Stimulated activated CD8-positive, alpha-beta memory T cell treated with anti-CD3 and anti-CD28 coated beads, Interleukin-12 subunit alpha, Interleukin-12 subunit beta, amount 100 ng/mL, for 24 hours (primary cell): ENCODE results near the gene MAP4K4.

ENCODE experiments used
- DNase-seq: peaks from one replicate; pipeline ENCODE4 v3.0.0-alpha.2; 2020; ENCODE audit errors: extremely low read depth

The MAP4K4 gene

DNA sequence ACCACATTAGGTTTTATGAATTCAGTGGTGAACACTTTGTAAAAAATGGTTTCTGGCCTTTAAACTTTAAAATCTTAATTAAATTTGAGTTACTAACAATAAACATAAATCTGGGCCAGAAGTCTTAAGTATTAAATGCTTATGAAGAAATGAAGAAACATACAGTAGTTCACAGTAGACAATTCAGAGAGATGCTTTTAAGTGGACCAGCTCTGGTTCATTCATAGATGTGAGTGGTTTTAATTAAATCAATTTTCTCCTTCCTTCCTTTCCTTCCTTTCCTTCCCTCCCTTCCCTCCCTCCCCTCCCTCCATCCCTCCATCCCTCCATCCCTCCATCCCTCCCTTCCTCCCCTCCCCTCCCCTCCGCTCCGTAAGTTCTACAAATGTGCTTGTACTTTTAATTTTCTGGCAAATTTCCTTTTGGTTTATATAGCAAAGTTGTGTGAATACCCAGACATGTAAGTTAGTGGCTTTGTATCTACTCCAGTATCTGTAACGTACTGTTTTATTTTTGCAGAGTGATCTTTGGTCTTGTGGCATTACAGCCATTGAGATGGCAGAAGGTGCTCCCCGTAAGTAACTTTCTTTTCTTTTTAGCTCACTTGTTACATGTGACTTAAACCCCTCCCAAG, 136.5 kb downstream of the MAP4K4 start:
- no peak for DNase-seq

DNA sequence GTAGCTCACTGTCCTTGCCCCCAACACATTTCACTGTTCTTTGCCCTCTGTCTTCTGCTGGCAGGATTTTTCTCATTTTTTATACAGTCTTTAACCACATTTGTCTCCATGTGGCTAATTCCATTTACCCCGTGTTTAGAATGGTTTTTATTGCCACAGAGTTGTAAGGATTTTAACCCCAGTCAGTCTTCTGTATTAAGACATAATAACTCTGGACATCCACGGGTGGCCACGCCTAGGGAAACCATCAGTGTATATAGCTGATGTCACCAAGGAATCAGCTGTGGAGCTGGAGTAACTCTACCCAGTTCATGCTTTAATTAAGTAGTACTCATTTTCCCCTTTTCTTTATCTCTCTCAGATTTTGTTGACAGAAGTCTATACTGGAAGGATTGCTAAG, 139.8 kb downstream of the MAP4K4 start:
- no peak for DNase-seq

DNA sequence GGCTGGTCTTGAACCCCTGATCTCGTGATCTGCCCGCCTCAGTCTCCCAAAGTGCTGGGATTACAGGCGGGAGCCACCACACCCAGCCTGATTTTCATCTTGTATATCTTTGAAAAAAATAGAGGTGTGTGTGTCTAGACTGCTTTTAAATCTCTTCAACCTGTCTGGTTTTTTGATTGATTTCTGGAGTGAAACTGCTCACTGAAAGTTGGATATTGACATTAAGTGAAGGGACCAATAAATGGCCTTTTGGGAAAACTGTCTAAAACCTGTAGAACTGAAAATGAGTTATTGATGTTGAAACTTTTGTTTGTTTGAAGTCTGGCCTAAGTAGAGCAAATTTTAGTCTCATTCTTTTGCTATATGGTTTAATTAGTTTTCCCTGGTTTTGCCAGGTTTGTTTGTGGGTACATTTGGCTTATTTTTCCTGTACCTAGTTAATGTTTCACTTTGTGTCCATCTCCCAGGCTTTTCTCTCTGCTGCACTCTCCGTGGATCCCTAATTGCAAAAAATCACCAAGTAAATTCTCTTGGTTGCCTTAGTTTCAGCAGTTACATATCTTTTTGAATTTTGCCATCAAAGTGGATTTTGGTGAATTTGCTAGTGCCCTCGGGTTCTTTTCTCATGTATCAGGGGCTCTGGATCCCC, 144.3 kb downstream of the MAP4K4 start:
- no peak for DNase-seq

DNA sequence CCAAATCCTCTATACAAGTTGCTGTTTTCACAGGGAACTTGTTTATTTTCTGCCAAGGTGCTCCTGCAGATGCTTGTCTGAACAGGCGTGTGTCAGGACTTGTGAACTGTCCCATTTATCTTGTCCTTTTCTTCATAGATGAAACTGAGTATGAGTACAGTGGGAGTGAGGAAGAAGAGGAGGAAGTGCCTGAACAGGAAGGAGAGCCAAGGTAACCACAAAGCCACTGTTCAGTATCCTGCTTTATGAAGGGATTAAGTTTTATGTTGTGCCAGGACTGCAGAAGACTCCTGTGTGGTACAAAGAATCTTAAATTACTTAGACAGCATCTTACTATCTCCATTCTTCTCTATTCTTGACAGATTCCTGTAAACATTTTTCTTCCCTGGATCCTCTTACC, 145.0 kb downstream of the MAP4K4 start:
- DNase-seq = no peak

DNA sequence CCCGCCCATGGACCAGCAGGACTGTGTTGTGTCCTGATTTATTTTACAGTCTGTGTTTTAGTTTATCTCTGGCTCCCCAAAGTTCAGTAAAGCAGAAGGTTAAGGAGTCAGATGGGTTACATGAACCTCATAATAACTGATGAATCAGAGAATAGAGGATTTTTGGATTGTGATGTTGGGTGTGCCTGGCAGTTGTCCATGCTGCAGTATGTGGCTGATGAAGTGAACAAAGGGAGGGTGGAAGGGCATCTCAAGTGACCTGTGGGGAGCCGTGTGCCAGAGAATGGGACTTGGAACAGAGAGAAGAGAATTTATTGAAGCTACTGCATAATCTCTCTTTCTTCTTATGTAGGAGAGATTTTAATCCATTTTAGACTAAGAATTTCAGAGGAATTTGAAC, 145.5 kb downstream of the MAP4K4 start:
- no peak for DNase-seq

DNA sequence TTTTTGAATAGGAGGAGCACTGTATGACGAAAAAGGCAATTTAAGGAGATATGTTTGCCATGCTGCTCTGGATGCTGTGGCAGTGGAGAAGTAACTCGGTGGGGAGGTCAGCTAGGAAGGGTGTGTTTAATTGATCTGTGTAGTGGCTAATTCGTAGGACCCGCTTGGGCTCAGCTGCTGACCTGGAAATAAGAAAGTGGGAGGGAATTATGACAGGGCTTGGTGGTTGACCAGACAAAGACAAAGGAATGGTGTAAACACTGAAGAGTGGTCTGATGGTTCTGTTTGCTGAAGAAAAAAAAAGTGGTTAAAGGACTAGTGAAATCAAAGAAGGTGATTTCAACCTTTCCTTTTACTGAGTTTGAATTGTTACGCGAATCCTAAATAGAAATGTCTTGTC, 146.0 kb downstream of the MAP4K4 start:
- DNase-seq = no peak

DNA sequence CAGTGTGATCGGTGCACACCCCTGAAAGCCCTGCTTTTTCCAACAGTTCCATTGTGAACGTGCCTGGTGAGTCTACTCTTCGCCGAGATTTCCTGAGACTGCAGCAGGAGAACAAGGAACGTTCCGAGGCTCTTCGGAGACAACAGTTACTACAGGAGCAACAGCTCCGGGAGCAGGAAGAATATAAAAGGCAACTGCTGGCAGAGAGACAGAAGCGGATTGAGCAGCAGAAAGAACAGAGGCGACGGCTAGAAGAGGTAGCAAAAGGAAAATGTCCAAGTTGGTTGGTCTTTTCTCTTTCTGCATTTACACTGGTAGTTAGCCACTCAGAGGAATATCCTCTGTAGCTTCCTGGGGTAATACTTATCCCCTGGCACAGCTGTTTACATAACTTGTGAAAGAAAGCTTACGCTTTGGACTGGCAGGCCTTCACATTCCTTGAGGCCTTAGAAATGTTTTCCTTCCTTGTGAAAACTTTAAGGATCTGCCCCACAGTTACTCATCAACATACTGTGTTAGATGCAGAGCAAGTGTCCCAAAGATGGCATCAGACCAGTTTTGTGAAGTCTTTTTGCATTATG, 146.6 kb downstream of the MAP4K4 start:
- no peak for DNase-seq

DNA sequence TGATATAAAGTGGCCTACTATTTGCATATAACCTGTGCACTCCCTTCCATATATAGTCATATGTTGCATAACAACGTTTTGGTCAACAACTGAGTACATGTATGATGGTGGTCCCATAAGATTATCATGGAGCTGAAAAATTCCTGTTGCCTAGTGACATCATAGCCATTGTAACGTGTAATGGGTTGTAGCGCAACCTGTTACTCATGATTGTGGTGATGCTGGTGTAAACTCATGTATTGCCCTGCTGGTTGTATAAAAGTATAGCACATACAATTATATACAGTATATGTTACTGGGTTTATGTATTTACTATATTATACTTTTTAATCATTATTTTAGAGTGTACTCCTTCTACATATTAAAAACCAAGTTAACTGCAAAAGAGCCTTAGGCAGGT, 149.5 kb downstream of the MAP4K4 start:
- no peak for DNase-seq

DNA sequence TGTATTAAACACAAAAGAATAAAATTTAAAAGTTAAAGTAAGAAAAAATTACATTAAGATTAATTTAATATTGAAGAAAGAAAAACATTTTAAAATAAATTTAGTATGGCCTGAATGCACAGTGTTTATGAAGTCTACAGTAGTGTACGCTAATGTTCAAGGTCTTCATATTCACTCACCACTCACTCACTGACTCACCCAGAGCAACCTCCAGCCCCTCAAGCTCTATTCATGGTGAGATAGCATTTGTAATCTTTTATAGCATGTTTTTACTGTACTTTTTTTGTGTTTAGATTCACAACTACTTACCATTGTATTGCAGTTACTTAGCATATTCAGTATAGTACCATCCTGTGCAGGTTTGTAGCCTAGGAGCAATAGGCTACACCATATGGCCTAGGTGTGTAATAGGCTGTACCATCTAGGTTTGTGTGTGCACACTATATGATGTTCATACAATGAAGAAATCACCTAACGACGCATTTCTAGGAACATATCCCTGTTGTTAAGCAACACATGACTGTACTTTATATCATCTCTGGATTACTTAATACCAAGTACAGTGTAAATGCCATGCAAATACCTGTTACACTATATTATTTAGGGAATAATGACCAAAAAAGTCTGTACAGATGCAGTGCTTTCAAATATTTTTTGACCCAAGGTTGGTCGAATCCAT, 150.3 kb downstream of the MAP4K4 start:
- no peak for DNase-seq

DNA sequence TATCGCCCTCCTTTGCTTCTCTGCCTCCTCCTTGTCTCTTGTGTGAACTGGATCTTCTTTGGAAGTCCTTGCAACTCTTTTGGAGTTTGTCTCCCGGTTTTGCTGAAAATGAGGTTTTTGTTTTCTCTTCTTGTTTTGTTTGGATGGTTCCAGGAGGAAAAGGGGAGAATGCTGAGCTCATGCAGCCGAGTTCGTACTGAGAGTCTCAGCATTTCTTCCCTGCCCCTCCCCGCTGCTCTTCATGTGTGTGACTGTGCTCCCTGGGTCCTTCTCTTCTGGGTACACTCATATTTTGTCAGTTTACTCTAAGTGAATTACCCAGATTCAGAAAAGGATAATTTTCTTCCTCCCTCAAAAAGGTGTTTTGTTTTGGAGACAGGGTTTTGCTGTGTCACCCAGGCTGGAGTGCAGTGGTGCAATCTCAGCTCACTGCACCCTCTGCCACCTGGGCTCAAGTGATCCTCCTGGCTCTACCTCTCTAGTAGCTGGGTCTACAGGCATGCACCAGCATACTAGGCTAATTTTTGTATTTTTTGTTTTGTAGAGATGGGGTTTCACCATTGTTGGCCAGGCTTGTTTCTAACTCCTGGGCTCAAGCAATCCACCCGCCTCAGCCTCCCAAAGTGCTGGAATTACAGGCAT, 151.4 kb downstream of the MAP4K4 start:
- no peak for DNase-seq

DNA sequence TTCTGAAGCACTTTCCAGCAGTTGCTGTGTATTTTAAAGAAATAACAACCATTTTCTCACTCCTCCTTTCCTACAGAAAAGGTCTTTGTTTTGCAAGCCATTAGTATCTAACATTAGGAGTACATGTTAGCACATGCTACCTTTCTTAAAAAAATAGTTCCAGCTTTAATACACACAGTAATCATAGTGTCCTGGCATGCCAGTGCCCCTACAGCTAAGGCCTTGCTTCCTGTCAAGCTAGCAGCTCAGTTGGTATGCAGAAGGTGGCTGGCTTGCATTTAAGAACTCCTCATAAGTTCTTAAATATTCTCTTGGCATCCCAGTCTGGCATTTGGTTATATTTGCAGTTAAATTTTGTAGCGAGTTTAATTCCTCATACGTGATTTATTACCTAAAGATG, 152.9 kb downstream of the MAP4K4 start:
- no peak for DNase-seq

DNA sequence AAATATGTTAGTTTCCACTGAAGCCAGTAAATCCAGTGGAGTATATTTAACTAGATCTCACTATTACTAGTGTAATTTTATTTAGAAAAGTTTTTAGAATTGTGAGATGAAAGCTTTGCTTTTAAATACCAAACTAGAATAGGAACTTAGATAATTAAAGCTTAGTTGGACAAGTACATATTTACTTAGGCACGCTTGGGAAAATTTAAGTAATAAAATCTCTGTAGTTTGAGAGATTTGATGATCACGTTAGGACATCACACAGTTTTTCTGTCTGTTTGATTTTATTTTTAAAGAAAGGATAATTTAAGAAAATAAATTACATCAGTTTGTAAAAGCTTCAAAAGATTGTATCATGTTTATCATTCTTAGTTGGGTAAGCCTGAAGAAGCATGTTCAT, 153.5 kb downstream of the MAP4K4 start:
- no peak for DNase-seq

DNA sequence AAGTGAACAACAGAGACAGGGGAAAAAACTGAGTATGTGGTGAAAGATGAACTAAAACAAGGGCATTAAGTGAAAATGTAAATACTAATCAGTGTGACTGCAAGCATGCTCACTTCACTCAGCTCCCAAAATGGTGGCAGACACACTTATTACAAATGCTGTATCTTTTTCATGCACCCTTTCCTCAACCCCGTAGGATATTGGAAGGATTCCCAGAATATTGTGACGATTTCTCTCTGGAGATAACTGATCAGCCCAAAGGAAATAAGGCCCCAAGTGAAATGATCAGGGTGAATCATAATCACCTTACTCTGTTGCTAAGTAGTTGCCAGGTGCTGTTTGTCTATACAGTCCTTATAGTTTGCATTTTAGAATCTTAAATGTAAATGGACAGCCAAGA, 155.3 kb downstream of the MAP4K4 start:
- DNase-seq = no peak

DNA sequence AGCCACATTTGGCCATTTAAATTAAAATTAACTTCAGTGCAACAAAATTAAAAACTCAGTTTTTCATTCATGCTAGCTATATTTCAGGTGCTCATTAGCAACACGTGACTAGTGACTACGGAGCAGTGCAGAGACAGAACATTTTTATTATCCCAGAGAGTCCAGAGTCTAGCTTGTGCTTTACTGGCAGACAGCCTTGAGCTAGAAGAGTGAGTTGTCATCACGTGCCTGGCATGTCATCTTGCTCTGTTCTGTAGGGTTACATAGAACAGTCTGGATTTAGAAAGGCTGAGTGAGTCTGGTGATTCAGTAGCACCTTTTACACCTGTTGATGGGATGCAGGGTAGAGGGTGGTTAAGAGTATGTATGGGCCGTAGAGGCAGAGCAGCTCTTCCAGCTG, 157.4 kb downstream of the MAP4K4 start:
- no peak for DNase-seq

DNA sequence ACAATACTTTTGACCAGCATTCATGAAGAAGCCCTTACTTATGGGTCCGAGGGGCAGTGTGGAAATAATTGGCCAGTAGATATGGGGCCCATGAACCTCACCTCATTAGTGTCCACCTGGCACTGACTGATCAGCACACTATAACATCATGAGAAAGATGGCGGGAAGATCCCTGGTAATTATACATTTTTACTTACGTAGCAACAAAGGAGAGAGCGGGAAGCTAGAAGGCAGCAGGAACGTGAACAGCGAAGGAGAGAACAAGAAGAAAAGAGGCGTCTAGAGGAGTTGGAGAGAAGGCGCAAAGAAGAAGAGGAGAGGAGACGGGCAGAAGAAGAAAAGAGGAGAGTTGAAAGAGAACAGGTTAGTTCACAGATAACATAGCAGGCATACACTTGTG, 158.3 kb downstream of the MAP4K4 start:
- no peak for DNase-seq

DNA sequence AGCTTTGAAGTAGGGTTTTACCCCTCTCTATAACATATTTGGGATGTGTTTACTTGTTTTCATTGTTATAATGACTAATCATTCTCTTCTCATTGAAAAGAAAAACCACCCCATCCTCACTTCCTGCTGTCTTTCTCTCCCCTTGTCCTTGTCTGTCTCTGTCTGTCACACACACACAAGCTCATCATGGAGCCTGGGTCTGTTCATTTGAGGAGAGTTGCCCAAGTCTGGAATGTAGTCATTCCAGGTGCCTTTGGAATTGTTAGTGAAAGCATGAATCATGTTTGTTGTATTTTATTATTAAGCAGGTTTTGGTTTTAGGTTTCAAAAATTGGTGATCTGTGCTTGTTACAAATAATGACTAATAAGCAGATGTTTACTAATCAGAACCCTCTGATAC, 160.7 kb downstream of the MAP4K4 start:
- DNase-seq = no peak

DNA sequence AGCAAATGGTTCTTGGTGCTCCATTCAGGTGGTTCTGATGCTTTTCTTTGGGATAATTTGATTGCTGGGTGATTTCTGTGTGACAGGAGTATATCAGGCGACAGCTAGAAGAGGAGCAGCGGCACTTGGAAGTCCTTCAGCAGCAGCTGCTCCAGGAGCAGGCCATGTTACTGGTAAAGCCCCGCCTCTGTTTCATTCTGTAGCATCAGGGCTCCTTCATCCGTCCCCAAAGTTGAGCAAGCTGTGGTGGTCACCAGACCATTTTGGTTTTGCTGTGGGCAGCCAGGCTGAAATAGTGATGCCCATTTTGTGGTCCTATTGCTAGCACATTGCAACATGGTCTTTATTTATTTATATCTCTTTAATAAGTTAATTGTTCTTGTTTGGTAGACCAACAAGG, 161.4 kb downstream of the MAP4K4 start:
- DNase-seq = no peak

DNA sequence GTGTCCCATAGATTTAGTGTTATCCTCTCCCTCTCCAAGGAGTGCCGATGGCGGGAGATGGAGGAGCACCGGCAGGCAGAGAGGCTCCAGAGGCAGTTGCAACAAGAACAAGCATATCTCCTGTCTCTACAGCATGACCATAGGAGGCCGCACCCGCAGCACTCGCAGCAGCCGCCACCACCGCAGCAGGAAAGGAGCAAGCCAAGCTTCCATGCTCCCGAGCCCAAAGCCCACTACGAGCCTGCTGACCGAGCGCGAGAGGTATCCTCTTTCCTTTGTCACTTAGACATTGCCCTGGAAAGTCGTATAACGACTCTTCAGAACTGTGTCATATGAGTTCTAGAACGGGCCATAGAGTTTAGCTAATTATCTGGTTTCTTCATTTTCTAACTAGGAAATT, 162.1 kb downstream of the MAP4K4 start:
- DNase-seq = no peak

DNA sequence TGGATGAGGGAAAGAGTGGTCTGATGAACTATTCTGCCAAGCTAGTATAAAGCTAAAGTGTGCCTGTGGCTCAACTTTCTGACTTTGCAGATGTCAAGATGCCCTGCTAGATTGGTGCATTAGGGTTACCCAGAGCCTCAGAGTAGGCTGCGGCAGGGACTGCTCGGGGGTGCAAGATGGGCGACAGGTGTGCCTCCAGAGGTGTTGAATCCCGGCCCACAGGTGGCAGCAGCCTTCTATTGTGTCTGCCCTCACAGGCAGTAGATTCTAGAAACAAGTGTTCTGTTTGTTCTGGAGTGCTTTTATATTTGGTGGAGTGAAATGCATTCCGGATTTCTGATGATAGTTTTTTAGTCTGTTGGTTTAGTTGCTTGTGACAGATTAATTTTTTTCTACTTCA, 162.7 kb downstream of the MAP4K4 start:
- DNase-seq = no peak

DNA sequence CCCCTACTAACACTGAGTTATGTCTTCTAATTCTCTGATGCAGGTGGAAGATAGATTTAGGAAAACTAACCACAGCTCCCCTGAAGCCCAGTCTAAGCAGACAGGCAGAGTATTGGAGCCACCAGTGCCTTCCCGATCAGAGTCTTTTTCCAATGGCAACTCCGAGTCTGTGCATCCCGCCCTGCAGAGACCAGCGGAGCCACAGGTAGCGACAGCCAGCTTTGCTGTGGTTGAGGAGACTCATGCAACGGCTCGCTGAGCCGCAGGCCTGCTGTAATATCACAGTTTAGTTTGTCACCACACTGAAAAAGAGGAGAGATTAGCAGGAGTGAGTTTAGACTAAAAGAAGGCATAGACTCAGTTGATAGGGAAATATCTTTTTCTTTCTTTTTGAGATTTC, 163.3 kb downstream of the MAP4K4 start:
- DNase-seq = no peak

DNA sequence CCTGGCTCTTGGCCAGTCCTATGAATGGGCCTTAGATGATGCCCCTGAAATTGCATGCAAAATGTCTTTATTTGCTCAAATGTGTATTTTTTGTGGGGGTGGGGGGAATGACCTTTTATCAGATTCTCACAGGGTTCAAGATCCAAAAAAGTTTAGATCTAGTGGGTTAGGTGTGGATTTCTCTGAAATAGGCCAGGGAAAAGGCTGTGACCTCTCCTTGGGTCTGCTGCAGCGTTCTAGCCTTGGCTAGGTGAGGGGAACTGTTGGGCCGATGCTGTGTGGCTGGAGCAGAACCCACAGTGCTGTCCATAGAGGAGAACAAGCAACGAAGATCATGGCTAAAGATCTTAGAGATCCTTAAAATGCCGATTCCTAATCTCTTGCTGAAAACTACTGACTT, 163.9 kb downstream of the MAP4K4 start:
- DNase-seq = no peak

DNA sequence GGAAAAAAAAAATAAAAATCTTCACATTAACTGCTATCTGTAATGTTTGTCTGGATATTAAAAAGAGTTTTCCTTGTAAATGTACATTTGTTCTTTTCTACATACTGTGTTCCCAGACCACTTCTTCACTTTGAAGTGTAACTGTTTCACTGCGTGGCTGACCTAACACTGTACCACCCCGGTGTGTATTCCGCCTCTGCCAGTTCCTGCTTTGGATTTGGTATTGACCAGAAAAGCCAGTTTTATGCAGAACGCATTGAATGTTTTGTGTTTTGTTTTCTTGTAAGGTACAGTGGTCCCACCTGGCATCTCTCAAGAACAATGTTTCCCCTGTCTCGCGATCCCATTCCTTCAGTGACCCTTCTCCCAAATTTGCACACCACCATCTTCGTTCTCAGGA, 166.0 kb downstream of the MAP4K4 start:
- no peak for DNase-seq

DNA sequence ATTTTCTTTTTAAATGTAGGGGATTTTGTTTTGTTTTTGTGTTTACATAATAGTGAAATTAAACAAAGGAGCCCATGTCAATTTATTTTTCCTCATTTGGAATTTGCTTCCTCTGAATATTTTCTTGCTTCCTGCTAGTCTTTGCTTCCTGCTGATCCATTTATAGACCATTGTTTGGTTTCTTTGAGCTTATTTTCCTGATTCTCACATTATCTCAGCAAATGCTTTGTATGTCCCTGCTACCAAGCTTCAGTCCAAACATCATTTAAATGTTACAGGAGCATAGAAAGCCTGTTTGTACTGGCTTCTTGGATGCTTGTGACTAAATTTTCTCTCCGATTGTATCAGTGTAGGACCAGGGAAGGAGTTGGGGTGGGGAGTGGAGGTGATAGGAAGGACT, 166.9 kb downstream of the MAP4K4 start:
- no peak for DNase-seq
